Ishikawa (cell line): ENCODE measurements around the gene DGKG.

ENCODE experiments used
- CEBPB ChIP-seq: IDR thresholded peaks from 2 replicates; pipeline ENCODE4 v1.6.1; 2012
- CREB1 ChIP-seq: IDR thresholded peaks from 2 replicates; pipeline ENCODE4 v1.6.1; 2012; ENCODE audit warnings: low read depth
- EGR1 ChIP-seq: IDR thresholded peaks from 2 replicates; pipeline ENCODE4 v1.6.1; 2012
- EP300 ChIP-seq: IDR thresholded peaks from 2 replicates; pipeline ENCODE4 v1.6.1; 2012; ENCODE audit warnings: borderline replicate concordance
- FOXM1 ChIP-seq: IDR thresholded peaks from 2 replicates; pipeline ENCODE4 v1.6.1; 2012; ENCODE audit warnings: low read depth, borderline replicate concordance
- NFIC ChIP-seq: IDR thresholded peaks from 2 replicates; pipeline ENCODE4 v1.6.1; 2012
- RAD21 ChIP-seq: IDR thresholded peaks from 2 replicates; pipeline ENCODE4 v1.6.1; 2012; ENCODE audit warnings: low read depth
- REST ChIP-seq: IDR thresholded peaks from 2 replicates; pipeline ENCODE4 v1.6.1; 2012; ENCODE audit warnings: low read depth, mild to moderate bottlenecking
- TAF1 ChIP-seq: IDR thresholded peaks from 2 replicates; pipeline ENCODE4 v1.6.1; 2012; ENCODE audit warnings: low read depth, mild to moderate bottlenecking
- TCF12 ChIP-seq: IDR thresholded peaks from 2 replicates; pipeline ENCODE4 v1.6.1; 2012; ENCODE audit warnings: low read depth
- TEAD4 ChIP-seq: IDR thresholded peaks from 2 replicates; pipeline ENCODE4 v1.6.1; 2012
- USF1 ChIP-seq: IDR thresholded peaks from 2 replicates; pipeline ENCODE4 v1.6.1; 2012
- YY1 ChIP-seq: IDR thresholded peaks from 2 replicates; pipeline ENCODE4 v1.6.1; 2012; ENCODE audit warnings: low read depth
- ZBTB7A ChIP-seq: IDR thresholded peaks from 2 replicates; pipeline ENCODE4 v1.6.1; 2012; ENCODE audit warnings: low read depth
- TF ChIP-seq, protein P1 (sequence below): IDR thresholded peaks from 2 replicates; pipeline ENCODE4 v1.6.1; 2012

The DGKG gene

GRCh38 chr3:186187401-186188275 is 174.4 kb downstream of the DGKG start:
- TF ChIP-seq RAD21, result no peak
- no peak for TF ChIP-seq REST
- no peak for TF ChIP-seq EP300
- TF ChIP-seq, protein P1, sequence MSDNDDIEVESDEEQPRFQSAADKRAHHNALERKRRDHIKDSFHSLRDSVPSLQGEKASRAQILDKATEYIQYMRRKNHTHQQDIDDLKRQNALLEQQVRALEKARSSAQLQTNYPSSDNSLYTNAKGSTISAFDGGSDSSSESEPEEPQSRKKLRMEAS, result no peak
- no peak for TF ChIP-seq CEBPB
- no peak for TF ChIP-seq YY1
- no peak for TF ChIP-seq EGR1
- TF ChIP-seq TCF12, result no peak
- no peak for TF ChIP-seq FOXM1
- TF ChIP-seq TAF1, result no peak
- no peak for TF ChIP-seq CREB1
- TF ChIP-seq ZBTB7A, result no peak
- no peak for TF ChIP-seq NFIC
- no peak for TF ChIP-seq USF1
- TF ChIP-seq TEAD4, result no peak

- TF ChIP-seq EGR1 (no peak), RAD21 (no peak), EP300 (no peak), CREB1 (no peak), TAF1 (no peak), FOXM1 (no peak), TEAD4 (no peak), USF1 (no peak), YY1 (no peak), REST (no peak), TCF12 (no peak), CEBPB (no peak), NFIC (no peak), ZBTB7A (no peak)
- TF ChIP-seq, protein P1, result no peak
Observed at GRCh38 chr3:186185194-186185787, 176.7 kb downstream of the DGKG start.

DNA sequence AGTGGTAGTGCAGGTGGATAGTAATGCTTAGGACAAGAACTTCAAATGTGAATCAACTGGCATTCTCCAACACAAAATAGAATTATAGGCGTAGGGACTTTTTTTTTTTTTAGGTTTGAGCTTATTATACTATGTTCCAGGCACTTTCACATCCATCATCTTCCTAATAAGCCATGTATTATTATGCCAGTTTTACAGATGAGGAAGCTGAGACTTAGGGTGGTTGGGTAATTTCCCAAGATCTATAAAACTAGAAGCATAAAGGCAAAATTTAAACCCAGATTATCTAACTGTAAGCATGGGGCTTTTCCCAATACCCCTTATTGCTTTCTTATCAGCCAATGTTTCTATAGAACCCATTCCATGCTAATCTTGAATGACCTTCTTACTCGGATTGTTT is 178.0 kb downstream of the DGKG start:
- TF ChIP-seq CEBPB (no peak), TEAD4 (no peak), USF1 (no peak), EP300 (no peak), CREB1 (no peak), EGR1 (no peak), TCF12 (no peak), RAD21 (no peak), NFIC (no peak), ZBTB7A (no peak), FOXM1 (no peak), TAF1 (no peak), YY1 (no peak), REST (no peak)
- TF ChIP-seq, protein P1, result no peak
